ENCODE results near the gene SBF2. TPM values are rescaled to one million over a fixed set of nuclear protein-coding genes. Genes with fewer than 3 reads are reported as not detected.

Gene SBF2
- total and polyA plus RNA-seq, 2 of the 13 experiments (the other 11 are each of a cell fraction or from before 2014, with no cell fraction given) = 24.0 to 45.8 TPM

- TF ChIP-seq RERE (CRISPR knock-in tag; IDR thresholded peaks at IDR 0.05; ENCODE audit: low read depth) (no peak), SMAD9 (CRISPR knock-in tag; IDR thresholded peaks at IDR 0.05) (no peak), ZNF20 (CRISPR knock-in tag; IDR thresholded peaks at IDR 0.05) (no peak), ZNF644 (CRISPR knock-in tag; IDR thresholded peaks at IDR 0.05; ENCODE audit: low read depth) (no peak), NFIC (IDR thresholded peaks at IDR 0.05; ENCODE audit: low read length) (no peak), ARID4A (CRISPR knock-in tag; IDR thresholded peaks at IDR 0.05; ENCODE audit: borderline replicate concordance) (no peak), ZNF740 (CRISPR knock-in tag; IDR thresholded peaks at IDR 0.05) (no peak), ZNF562 (CRISPR knock-in tag; IDR thresholded peaks at IDR 0.05; ENCODE audit: borderline replicate concordance) (no peak), SAP130 (CRISPR knock-in tag; IDR thresholded peaks at IDR 0.05; ENCODE audit: low read depth) (0 out of 2 replicates have a peak, but pooled peaks have one; percentile 14), ATF6 (CRISPR knock-in tag; conservative IDR thresholded peaks at IDR 0.05) (no peak), BRD4 (CRISPR knock-in tag; IDR thresholded peaks at IDR 0.05) (no peak), SALL1 (CRISPR knock-in tag; IDR thresholded peaks at IDR 0.05) (no peak)
- TF ChIP-seq, protein P1, sequence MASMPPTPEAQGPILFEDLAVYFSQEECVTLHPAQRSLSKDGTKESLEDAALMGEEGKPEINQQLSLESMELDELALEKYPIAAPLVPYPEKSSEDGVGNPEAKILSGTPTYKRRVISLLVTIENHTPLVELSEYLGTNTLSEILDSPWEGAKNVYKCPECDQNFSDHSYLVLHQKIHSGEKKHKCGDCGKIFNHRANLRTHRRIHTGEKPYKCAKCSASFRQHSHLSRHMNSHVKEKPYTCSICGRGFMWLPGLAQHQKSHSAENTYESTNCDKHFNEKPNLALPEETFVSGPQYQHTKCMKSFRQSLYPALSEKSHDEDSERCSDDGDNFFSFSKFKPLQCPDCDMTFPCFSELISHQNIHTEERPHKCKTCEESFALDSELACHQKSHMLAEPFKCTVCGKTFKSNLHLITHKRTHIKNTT (CRISPR knock-in tag; IDR thresholded peaks at IDR 0.05) = no peak
- TF ChIP-seq, protein P2, sequence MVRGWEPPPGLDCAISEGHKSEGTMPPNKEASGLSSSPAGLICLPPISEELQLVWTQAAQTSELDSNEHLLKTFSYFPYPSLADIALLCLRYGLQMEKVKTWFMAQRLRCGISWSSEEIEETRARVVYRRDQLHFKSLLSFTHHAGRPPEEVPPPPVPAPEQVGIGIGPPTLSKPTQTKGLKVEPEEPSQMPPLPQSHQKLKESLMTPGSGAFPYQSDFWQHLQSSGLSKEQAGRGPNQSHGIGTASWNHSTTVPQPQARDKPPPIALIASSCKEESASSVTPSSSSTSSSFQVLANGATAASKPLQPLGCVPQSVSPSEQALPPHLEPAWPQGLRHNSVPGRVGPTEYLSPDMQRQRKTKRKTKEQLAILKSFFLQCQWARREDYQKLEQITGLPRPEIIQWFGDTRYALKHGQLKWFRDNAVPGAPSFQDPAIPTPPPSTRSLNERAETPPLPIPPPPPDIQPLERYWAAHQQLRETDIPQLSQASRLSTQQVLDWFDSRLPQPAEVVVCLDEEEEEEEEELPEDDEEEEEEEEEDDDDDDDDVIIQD (CRISPR knock-in tag; IDR thresholded peaks at IDR 0.05; ENCODE audit: low read depth) = peak; percentile 65; the same call in 1 of the 2 replicates
Measured at GRCh38 chr11:9990221-9990973, 303.6 kb downstream of the SBF2 start (continued).
